ENCODE results near the gene LPCAT1. TPM values are rescaled to one million over a fixed set of nuclear protein-coding genes. Genes with fewer than 3 reads are reported as not detected.

The LPCAT1 gene
- total RNA-seq, 1 donor from 2014 or later = 24.2 TPM

DNA sequence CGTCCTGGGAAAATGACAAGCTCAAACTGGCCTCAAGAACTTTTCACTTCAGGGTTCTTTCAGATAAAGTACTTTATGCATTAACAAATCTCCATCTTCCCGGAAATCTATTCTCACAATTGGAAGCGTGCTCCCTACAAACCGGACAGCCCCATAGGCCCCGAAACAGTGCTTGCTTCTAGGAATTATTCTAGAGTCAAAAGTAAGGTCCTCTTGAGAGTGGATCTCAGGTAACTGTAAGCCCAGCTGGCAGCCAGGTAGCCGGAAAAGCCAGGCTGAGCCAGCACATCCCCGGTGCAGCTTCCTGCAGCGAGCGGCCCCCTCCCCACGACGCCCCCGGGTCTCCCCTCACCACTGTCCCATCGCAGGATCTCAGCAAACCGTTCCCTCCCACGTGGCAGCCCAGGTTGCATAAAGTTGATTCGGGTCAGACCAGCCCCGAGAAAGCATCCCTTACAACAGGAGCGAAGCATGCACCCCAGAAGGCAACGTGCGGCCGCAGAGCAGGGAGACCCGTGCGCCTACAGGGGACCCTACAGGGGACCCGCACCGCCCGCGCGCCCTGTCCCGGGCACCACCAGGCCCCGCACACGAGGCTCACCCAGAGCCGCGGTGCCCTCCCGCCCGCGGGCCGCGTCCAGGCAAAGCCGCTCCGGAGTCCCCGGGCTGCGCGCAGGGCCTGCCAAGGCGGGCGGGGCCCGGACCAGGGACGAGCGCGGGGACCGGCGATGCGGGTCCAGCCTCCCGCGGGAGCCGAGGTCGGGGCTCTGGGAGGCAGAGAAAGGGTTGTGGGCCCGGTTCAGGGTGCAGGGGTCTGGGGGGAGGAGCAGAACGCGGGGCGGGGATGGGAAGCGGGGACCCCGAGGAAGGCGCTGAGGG, 920 bp downstream of the LPCAT1 start:
- DNase-seq = peak; percentile 21

DNA sequence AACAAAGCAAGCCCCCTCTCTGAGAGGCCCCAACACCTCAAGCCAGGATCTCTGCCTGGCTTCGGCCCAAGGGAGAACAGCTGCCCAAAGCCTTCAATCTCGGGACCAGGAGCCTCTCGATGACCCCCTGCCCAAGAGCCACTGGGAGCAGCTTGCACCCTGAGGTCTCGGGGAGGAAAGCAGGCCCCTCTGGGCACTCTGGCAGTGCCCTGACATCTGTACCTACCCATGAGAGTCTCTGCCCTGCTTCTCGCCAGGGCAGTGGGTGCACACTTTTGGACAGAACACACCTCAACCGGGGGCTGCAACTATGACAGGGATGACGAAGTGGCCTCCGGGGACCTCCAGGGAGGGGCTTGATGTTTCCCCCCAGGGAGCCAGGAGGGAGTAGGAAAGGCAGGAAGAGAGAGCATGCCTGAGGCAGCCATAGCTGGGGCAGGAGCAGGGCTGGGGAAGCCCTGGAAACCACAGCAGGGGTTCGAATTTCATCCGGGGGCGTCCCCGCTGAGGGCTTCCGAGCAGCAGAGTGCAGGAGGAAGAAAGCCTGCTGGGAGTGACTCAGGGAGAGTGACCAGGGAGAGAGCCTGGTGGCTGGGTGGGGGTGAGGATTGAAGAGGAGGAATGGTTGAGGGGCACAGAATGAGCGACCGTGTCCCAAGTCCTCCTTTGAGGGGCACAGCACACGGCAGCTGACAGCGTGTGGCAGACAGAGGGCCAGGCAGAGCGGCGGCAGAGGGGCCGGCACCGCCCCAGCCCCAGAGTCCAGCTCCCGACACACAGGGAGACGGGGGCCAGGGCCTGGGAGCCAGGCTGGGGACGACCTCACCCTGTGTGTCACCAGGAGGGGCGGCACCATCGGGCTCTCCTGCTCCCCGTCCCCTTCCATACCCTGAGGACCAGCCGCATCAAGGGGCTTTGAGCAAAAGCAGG, 1.8 kb downstream of the LPCAT1 start:
- peak; percentile 51 for DNase-seq

GRCh38 chr5:1520791-1521453, 2.8 kb downstream of the LPCAT1 start:
- no peak for DNase-seq

- no peak for DNase-seq
Observed at GRCh38 chr5:1519631-1520210, 4.0 kb downstream of the LPCAT1 start.

DNA sequence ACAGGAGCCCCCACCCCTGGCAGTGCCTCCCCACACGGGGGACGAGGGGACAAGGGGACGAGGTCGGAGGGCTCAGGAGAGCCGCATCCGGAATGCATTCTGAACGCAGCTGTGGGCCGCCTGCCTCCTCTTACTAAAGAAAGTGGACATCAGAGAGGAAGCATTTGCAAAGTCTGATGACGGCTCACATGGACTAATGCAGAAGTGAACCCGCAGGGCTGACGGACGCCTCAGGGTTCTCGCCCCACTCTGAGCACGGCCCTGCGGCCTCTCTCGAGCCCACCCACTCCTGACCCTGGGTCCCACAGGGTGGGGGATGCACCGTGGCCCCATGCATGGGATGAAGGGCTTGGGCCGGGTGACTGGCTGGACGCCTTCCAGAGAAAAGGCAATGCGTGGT, 5.9 kb downstream of the LPCAT1 start:
- DNase-seq = no peak

GRCh38 chr5:1516615-1517601, 6.9 kb downstream of the LPCAT1 start:
- no peak for DNase-seq

DNA sequence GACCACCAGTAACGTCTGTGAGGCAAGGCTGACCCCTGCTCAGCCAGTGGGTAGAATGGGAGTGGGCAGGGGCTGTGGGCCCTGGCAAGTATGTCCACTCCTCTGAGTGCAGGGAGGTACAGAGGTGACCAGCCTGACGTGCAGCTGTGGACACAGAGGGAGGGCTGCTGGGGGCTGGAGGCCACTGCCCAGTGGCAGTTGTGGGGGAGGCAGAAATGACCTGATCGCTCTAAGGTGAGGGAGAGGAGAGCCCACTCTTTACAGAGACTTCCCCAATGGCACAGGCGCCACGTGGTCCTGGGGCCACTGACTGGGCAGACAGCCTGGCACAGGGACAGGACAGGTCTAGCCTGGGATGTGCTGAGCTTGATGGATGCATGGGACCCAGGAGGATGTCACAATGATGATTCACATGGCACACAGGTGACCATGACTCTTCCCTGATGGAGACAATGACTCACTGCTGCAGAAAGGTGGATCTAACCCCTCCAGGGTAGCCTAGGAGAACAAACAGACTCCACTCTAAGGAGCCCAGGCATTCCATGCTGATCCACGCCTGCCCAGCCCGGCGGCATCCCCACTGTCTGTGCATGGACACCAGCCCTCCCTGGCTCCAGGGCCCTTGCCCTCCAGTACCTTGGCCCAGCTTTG, 7.7 kb downstream of the LPCAT1 start:
- no peak for DNase-seq

DNA sequence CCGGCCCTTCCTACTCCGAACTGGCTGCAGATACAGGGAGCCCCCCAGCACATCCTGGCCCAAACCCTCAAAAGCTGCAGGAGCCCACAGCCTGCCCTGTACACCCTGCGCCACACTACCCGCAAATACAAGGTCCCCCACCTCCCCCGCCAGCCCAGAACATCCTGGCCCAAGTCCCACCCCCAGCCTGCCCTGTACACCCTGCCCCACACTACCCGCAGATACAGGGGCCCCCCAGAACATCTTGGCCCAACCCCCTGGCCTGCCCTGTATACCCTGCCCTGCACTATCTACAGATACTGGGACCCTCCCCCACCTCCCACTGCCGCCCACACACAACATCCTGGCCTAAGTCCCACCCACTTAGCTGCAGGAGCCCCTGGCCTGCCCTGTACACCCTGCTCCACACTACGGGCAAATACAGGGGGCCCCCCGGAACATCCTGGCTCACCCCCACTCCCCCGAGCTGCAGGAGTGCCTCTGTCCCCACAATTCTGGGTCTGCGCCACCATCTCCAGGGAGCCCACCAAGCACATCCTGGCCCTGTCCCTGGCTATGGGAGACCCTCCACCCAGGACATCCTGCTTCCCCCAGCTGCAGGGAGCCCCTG, 8.3 kb downstream of the LPCAT1 start:
- no peak for DNase-seq

- DNase-seq = peak; percentile 24
Observed at GRCh38 chr5:1514819-1515310, 8.9 kb downstream of the LPCAT1 start.

DNA sequence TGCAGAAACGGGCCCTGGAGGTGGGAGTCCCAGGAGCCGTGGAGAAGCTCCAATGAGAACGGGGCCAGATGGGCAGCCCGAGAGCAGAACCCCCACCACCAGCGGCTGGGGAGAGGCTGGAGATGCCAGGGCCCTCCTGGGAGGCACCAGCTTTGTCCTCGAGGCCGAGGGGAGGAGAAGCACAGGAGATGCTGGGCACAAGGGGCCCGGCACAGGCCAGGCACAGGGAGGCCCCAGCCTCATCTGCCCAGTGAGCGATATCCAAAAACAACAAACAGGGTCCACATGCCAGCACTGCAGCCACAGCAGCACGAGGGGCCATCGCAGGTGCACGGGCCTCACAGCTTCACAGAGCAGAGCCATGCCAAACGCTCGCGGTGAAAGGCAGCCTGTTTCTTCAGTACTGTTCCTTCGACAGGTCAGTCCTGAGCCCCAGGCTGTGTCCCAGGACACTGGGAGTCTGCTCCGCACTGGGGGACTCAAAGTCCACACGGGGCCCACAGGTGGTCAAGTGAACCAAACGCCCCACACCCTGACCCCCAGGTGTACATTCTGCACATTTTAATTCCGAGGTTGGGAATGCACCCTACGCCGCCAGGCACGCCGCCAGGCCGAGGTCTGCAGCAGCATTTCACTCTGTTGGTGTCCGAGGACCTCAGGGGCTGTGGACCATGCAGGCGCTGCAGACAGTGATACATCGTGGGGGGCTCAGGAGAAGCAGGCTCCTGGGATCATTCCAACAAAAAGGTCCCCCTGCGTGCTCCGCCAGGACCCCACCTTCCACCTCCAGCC, 9.5 kb downstream of the LPCAT1 start:
- DNase-seq = no peak

- DNase-seq = no peak
Observed at GRCh38 chr5:1513326-1514026, 10.3 kb downstream of the LPCAT1 start.

DNA sequence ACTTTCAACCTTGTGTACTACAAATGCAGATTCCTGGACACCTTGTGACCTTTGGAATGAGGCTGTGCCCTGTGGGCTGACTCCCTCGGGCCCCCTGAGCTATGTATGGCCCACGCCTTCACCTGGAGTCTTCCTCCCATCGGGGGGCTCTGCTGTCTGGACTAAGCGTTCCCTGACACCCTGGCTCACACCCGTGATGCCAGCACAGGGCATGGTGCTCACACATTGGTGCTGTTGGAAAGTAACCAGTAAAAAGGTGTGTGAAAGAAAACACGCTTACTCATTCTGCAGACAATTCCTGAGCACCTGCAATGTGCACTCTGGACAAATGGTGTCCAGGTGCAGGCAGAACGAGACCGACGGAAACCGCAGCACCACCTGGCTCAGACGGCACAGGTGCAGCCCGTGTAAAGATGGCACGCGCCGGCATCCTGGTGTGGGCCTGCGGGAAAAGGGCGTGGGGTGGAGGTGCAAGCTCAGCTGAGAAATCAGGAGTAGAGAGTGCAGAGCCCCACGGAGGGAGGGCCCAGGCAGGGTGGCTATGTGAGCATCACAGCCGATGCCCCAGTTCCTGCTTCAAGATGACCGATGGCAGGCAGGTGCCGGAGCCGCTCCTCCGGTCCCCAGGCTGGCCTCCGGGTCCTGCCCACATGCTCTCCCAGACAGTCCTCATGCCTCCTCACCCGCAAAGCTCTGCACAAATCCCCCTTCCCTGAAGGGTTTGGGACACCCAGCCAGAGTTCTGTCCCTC, 11.0 kb downstream of the LPCAT1 start:
- no peak for DNase-seq

- peak; percentile 32 for DNase-seq
Observed at GRCh38 chr5:1511651-1512540, 11.9 kb downstream of the LPCAT1 start.

DNA sequence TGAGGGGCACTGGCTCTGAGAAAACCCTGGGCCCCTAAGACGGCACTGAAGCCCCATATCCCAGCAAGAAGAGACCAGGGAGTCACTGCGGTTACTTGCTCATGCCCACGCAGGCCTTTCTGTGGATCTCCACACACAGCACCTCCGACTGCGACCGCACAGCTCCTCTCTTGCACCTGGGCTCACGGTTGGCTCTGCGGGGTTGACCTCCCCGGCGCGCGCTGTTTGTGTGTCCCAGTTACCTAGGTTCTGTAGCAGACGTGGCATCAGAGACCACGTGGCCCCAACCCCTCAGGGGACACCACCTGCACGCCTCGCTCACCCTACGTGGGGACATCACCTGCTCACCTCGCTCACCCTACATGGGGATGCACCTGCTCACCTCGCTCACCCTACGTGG, 12.7 kb downstream of the LPCAT1 start:
- DNase-seq = no peak

DNA sequence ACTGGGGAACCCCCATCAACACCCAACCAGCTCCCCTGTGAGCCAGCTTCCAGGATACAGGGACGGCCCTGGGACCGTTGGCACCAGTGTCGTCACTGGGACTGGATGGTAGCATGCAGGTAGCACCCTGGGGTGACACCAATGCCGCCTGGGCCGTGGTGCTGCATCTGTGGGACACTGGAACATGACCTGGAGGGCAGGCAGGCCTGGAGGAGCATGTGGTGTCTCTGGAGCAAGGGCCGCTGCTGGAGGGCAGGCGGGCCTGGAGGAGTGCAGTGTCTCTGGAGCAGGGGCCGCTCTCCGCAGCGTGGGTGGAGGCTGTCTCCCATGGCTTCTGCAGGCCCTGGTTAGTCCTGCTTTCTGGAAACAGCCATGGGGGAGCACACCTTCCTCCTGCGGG, 13.1 kb downstream of the LPCAT1 start:
- no peak for DNase-seq

DNA sequence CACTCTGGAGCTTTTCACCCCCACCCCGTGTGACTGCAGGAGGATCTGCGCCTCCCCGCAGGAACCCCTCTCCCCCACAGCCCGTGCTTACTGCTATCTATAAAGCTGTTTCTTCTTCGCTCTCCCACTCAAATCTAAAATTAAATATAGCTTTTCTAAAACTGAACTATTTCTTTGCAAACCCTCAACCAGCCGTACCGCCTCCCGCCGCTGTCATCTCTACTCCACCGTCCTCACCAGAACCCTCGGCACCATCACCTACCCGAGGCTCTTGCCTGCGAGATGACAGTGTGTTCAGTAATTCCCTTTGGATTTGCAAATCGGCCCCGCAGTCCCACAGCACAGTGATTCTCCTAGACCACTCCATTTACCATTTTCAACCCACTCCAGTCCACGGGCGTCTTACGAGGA, 13.6 kb downstream of the LPCAT1 start:
- no peak for DNase-seq
